CD8-positive, alpha-beta memory T cell (primary cell): ENCODE results near the gene SLC28A2. TPM values are rescaled to one million over a fixed set of nuclear protein-coding genes. Genes with fewer than 3 reads are reported as not detected.
"Not testable (repeated sequence)": the region's sequence is repeated elsewhere in the genome, so short reads cannot be mapped to it uniquely, and the experiment has no call there.

Experiments used
- CTCF ChIA-PET: fragments of 350-600 bp; sonication (Branson Sonifier 250); formaldehyde crosslinking; loops from one replicate; lab custom pipeline; 2021; ENCODE audit warnings: antibody characterized with exemption; lab: Charles Lee
- POLR2A ChIA-PET: fragments of 350-600 bp; sonication (Branson Sonifier 250); formaldehyde crosslinking; loops from one replicate; lab custom pipeline; 2021; ENCODE audit warnings: antibody characterized with exemption; lab: Charles Lee
- DNase-seq, 5 donors: peaks; one replicate each; pipeline versions ENCODE4 v3.0.0 to v3.0.0-alpha.2; 2020 to 2022; ENCODE audit warnings: mixed read lengths in 1 of 5
- H3K27ac ChIP-seq: one replicate; pipeline ENCODE4 v1.7.0; 2013; ENCODE audit warnings: low read depth, mild to moderate bottlenecking, low read length, moderate library complexity
- H3K27me3 ChIP-seq: 2 replicates; pipeline ENCODE4 v1.7.0; 2013; ENCODE audit warnings: low read length, mild to moderate bottlenecking; ENCODE audit not compliant: insufficient read depth, poor library complexity, severe bottlenecking
- H3K36me3 ChIP-seq: 2 replicates; pipeline ENCODE4 v1.7.0; 2013; ENCODE audit warnings: mild to moderate bottlenecking, low read length, moderate library complexity; ENCODE audit not compliant: insufficient read depth
- H3K4me1 ChIP-seq: 2 replicates; pipeline ENCODE4 v1.7.0; 2013; ENCODE audit warnings: mild to moderate bottlenecking, low read length, moderate library complexity; ENCODE audit not compliant: insufficient read depth
- H3K4me3 ChIP-seq: 2 replicates; pipeline ENCODE4 v1.7.0; 2013; ENCODE audit warnings: mild to moderate bottlenecking, low read length
- H3K9me3 ChIP-seq: 2 replicates; pipeline ENCODE4 v1.7.0; 2013; ENCODE audit warnings: mild to moderate bottlenecking, low read length
- H3K27ac Mint-ChIP-seq, 8 donors: one replicate each; pipeline ENCODE4 v1.8.0; 2020 to 2021; ENCODE audit warnings: mixed read lengths in 8 of 8, mild to moderate bottlenecking in 6 of 8, inconsistent platforms in 3 of 8, moderate library complexity in 3 of 8
- H3K27me3 Mint-ChIP-seq, 2 donors: one replicate each; pipeline ENCODE4 v1.8.0; 2020 to 2021; ENCODE audit warnings: mixed read lengths in 2 of 2, mild to moderate bottlenecking in 1 of 2, moderate library complexity in 1 of 2
- H3K36me3 Mint-ChIP-seq, 3 donors: one replicate each; pipeline ENCODE4 v1.8.0; 2020 to 2021; ENCODE audit warnings: mixed read lengths in 3 of 3, inconsistent platforms in 1 of 3, mild to moderate bottlenecking in 1 of 3
- H3K4me1 Mint-ChIP-seq, 3 donors: one replicate each; pipeline ENCODE4 v1.8.0; 2020 to 2021; ENCODE audit warnings: mixed read lengths in 3 of 3, inconsistent platforms in 1 of 3, mild to moderate bottlenecking in 1 of 3
- H3K4me3 Mint-ChIP-seq, 7 donors: one replicate each; pipeline ENCODE4 v1.8.0; 2020 to 2021; ENCODE audit warnings: mixed read lengths in 7 of 7, mild to moderate bottlenecking in 6 of 7, moderate library complexity in 4 of 7, inconsistent platforms in 2 of 7
- H3K9me3 Mint-ChIP-seq, 5 donors: one replicate each; pipeline ENCODE4 v1.8.0; 2020 to 2022; ENCODE audit warnings: mixed read lengths in 5 of 5, mild to moderate bottlenecking in 3 of 5, moderate library complexity in 2 of 5, inconsistent platforms in 1 of 5
- polyA plus RNA-seq: library from polyadenylated mRNA; unstranded; fragments of 300-500 nt; fragmentation: Illumina TruSeq; gene quantifications from one replicate; pipeline ENCODE4 v1.2.3, GENCODE V29; 2021
- total RNA-seq, 2 experiments: library from RNA; stranded (reverse); gene quantifications; one replicate each; pipeline ENCODE4 v1.2.3, GENCODE V29; 2021

Gene SLC28A2
- total and polyA plus RNA-seq, 3 experiments from 2014 or later, result not detected

DNA sequence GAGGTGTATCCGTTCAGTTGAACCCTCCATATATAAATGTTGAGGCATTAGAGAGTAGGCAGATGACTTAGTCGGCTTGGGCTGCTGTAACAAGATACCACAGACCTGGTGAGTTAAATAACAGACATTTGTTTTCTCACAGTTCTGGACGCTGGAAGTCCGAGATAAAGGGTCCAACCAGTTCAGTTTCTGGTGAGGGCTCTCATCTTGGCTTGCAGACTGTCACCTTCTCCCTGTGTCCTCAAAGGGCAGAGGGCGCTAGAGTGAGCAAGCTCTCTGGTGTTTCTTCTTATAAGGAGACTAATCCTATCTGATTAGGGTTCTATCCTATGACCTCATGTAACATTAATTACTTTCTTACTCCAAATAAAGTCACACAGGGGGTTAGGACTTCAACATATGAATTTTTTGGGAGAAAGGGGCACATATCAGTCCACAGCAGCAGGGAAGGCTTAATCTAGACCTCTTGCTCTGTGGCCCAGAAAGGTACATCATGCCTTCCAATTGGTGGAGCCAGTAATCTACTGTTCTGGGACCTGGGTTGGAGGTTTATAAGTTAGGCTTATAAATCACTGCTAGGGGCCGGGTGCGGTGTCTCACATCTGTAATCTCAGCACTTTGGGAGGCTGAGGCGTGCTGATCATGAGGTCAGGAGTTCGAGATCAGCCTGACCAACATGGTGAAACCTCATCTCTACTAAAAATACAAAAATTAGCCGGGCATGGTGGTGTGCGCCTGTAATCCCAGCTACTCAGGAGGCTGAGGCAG lies 26.3 kb upstream of the SLC28A2 start:
- H3K4me1 ChIP-seq, result no peaks in the 10 kb centered on the region
- Mint-ChIP-seq H3K27me3 (peaks cover 15 to 70% of the 10 kb centered on the region in 2 donors), H3K4me1 (no peaks in the 10 kb centered on the region), H3K27ac (no peak overlapping the region), H3K36me3 (no peaks in the 10 kb centered on the region), H3K4me3 (no peak overlapping the region), H3K9me3 (no peaks in the 10 kb centered on the region)
- POLR2A ChIA-PET, result no interaction called here
- CTCF ChIA-PET, result no interaction called here
- no peak overlapping the region for H3K4me3 ChIP-seq
- DNase-seq, result no peak
- no peaks in the 10 kb centered on the region for H3K36me3 ChIP-seq
- no peaks in the 10 kb centered on the region for H3K27me3 ChIP-seq
- no peak overlapping the region for H3K27ac ChIP-seq
- H3K9me3 ChIP-seq, result no peaks in the 10 kb centered on the region

DNA sequence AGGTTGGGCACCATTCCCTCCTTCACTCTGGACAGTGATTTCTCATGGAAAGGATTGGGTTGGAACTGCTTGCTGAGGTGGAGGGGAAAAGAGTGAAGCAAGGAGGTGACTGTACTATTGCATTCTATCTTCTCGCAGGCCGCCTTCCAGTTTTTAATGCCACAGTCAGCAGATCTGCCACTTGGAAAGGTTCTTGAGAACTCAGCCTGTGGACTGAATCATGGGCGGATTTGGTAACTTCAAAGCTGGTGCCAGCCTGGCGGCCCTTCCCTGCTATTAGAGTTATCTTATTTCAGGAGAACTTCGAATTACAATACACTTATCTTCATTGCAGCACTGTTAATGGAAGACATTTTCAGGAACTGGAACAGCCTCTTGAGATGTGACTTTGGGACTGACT lies 23.1 kb upstream of the SLC28A2 start:
- H3K27me3 Mint-ChIP-seq, result peaks cover 19 to 54% of the 10 kb centered on the region in 2 donors
- H3K4me3 Mint-ChIP-seq, result no peak overlapping the region
- Histone ChIP-seq H3K27ac (no peak overlapping the region), H3K4me3 (no peak overlapping the region), H3K4me1 (no peaks in the 10 kb centered on the region), H3K27me3 (no peaks in the 10 kb centered on the region), H3K9me3 (peaks cover 7% of the 10 kb centered on the region), H3K36me3 (no peaks in the 10 kb centered on the region)
- H3K4me1 Mint-ChIP-seq, result no peaks in the 10 kb centered on the region
- no peak overlapping the region for H3K27ac Mint-ChIP-seq
- ChIA-PET CTCF (no interaction called here), POLR2A (no interaction called here)
- DNase-seq, result no peak
- peaks cover 0 to 19% (median 12%) of the 10 kb centered on the region in 5 donors for H3K9me3 Mint-ChIP-seq
- peaks cover 0 to 6% (median 1%) of the 10 kb centered on the region in 3 donors for H3K36me3 Mint-ChIP-seq

DNA sequence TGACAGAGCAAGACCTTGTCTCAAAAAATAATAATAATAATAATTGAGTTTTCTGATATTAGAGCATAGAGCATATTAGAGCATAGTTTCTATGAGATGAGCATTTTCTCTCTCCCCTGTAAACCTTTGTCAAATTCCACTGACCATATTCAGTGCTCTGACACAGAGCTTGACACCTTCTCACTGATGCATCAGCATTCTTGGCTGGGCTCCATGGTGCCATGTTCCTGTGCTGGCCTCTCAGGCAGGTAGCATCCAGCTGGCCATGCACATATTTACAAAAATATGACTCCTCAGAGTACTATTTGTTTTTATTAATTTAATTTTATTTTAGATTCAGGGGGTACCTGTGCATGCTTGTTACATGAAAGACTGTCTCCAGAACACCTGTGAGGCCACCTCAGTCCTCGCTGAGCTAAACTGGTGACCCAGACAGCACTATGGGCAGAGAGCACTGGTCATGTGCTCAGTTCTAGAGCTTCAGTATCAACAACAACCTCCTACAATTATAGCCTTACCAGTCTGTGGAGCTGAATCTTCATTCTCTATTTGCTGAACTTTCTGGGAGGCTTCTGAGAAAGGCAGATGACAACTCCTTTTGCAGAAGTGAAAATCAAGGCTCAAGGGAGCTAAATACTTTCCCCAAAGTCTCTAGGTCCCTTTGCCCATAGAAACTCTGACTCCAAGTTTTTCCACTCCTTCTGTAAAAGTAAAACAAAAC lies 21.6 kb upstream of the SLC28A2 start:
- no peak overlapping the region for H3K4me3 Mint-ChIP-seq
- H3K9me3 Mint-ChIP-seq, result peaks cover 2 to 33% (median 25%) of the 10 kb centered on the region in 5 donors
- ChIA-PET POLR2A (interaction anchor here (0.6 kb wide), 1 partner anchor 588 kb away, joined by 3 read pairs; no protein-coding TSS in a partner anchor), CTCF (no interaction called here)
- Histone ChIP-seq H3K4me3 (no peak overlapping the region), H3K9me3 (peaks cover 7% of the 10 kb centered on the region), H3K27me3 (no peaks in the 10 kb centered on the region), H3K36me3 (no peaks in the 10 kb centered on the region), H3K27ac (no peak overlapping the region), H3K4me1 (no peaks in the 10 kb centered on the region)
- peaks cover 0 to 15% (median 1%) of the 10 kb centered on the region in 3 donors for H3K36me3 Mint-ChIP-seq
- no peak for DNase-seq
- no peak overlapping the region for H3K27ac Mint-ChIP-seq
- H3K27me3 Mint-ChIP-seq, result peaks cover 18 to 40% of the 10 kb centered on the region in 2 donors
- H3K4me1 Mint-ChIP-seq, result no peaks in the 10 kb centered on the region

DNA sequence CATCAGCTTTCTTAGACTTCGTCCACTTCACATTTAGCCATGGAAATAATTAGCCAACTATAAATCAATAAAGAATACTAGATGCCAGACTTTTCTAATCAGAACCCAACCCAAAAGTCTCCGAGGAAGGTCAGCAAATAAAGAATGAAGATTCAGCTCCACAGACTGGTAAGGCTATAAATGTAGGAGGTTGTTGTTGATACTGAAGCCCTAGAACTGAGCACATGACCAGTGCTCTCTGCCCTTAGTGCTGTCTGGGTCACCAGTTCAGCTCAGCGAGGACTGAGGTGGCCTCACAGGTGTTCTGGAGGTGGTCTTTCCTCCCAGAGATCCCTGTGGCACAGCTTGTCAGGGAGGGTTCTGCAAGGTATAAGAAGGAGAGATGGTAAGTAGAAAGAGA lies 20.9 kb upstream of the SLC28A2 start:
- Mint-ChIP-seq H3K36me3 (peaks cover 0 to 19% (median 1%) of the 10 kb centered on the region in 3 donors), H3K4me3 (no peak overlapping the region), H3K4me1 (no peaks in the 10 kb centered on the region), H3K27ac (no peak overlapping the region), H3K27me3 (peaks cover 15 to 35% of the 10 kb centered on the region in 2 donors), H3K9me3 (peaks cover 7 to 40% (median 32%) of the 10 kb centered on the region in 5 donors)
- no peak overlapping the region for H3K4me3 ChIP-seq
- H3K4me1 ChIP-seq, result no peaks in the 10 kb centered on the region
- no peak overlapping the region for H3K27ac ChIP-seq
- no peaks in the 10 kb centered on the region for H3K36me3 ChIP-seq
- ChIA-PET POLR2A (interaction anchor here (0.6 kb wide), 1 partner anchor 589 kb away, joined by 3 read pairs; no protein-coding TSS in a partner anchor), CTCF (no interaction called here)
- DNase-seq, result no peak
- peaks cover 7% of the 10 kb centered on the region for H3K9me3 ChIP-seq
- no peaks in the 10 kb centered on the region for H3K27me3 ChIP-seq

DNA sequence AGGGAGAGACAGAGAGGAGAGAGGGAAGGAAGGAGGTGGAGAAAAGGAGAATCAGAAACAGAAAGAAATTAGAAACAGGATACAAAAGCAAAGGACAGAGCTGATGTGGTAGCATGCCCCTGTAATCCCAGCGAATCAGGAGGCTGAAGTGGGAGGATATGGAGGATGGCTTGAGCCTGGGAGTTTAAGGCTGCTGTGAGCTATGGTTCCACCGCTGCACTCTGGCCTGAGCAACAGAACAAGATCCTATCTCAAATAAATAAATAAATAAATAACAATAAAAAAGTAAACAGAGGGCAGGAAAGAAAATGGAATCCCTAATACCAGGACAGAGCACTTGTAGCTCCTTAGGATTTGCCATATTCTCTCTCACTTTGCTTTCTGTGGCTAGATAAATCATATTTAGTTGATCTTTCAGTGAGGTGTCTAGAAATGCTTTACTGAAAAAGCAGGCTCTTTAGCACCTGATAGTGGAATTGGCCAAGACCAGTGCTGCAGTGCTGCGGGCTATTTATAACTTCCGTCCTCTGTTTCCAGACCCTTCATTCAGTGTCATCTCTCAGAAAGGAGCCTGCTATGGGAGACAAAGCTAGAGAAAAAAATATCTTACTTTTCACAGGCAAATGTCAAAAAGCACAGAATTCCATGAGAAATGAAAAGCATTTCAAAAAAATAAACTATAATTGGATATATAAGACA lies 20.0 kb upstream of the SLC28A2 start:
- no peak overlapping the region for H3K4me3 ChIP-seq
- H3K4me1 ChIP-seq, result no peaks in the 10 kb centered on the region
- POLR2A ChIA-PET, result no interaction called here
- peaks cover 0 to 27% (median 1%) of the 10 kb centered on the region in 3 donors for H3K36me3 Mint-ChIP-seq
- H3K27ac ChIP-seq, result no peak overlapping the region
- H3K27me3 Mint-ChIP-seq, result peaks cover 15 to 29% of the 10 kb centered on the region in 2 donors
- no peak overlapping the region for H3K4me3 Mint-ChIP-seq
- no peak overlapping the region for H3K27ac Mint-ChIP-seq
- peaks cover 7% of the 10 kb centered on the region for H3K9me3 ChIP-seq
- H3K27me3 ChIP-seq, result no peaks in the 10 kb centered on the region
- DNase-seq, result no peak
- H3K9me3 Mint-ChIP-seq, result peaks cover 16 to 49% (median 41%) of the 10 kb centered on the region in 5 donors
- CTCF ChIA-PET, result no interaction called here
- H3K4me1 Mint-ChIP-seq, result no peaks in the 10 kb centered on the region
- no peaks in the 10 kb centered on the region for H3K36me3 ChIP-seq

DNA sequence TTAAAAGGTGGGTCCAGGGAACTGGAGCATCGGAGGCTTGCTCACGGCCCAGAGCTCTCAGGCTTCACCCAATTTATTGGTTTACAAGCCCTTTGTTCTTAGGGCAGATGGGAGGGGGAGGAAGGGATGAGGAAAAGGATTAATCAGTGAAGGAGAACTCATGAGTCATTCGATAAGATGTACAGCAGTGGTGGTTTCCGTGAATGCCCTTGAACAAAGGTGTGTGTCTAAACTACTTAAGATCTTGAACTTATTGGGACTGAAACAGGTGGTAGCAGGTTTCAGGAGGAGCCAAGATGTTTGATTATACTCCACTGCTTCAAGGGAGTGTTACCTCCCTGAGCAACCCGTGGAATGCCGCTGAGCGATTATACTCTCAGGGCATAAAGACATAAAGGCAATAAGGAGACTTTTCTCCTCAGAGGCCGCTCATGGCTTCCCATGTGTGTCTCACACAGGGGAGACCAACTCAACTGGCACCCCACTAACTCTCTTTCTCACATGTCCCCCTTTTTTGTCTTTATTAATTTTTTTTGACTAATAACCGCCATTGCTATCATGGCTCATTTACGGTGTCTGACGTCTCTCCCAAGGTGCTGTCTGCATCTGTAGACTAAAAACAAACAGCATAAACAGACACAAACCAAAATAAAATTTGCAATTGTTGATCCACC lies 17.3 kb upstream of the SLC28A2 start:
- H3K36me3 ChIP-seq, result no peaks in the 10 kb centered on the region
- no peak for DNase-seq
- no peak overlapping the region for H3K27ac Mint-ChIP-seq
- H3K4me3 Mint-ChIP-seq, result no peak overlapping the region
- CTCF ChIA-PET, result interaction anchor here (0.9 kb wide), 1 partner anchor 14 kb away, joined by 3 read pairs; no protein-coding TSS in a partner anchor
- H3K36me3 Mint-ChIP-seq, result peaks cover 1 to 38% (median 3%) of the 10 kb centered on the region in 3 donors
- H3K4me3 ChIP-seq, result no peak overlapping the region
- no peaks in the 10 kb centered on the region for H3K27me3 ChIP-seq
- peaks cover 7% of the 10 kb centered on the region for H3K9me3 ChIP-seq
- peaks cover 39 to 72% (median 58%) of the 10 kb centered on the region in 5 donors for H3K9me3 Mint-ChIP-seq
- POLR2A ChIA-PET, result no interaction called here
- peaks cover 12 to 29% of the 10 kb centered on the region in 2 donors for H3K27me3 Mint-ChIP-seq
- H3K4me1 Mint-ChIP-seq, result no peaks in the 10 kb centered on the region
- no peaks in the 10 kb centered on the region for H3K4me1 ChIP-seq
- H3K27ac ChIP-seq, result no peak overlapping the region

DNA sequence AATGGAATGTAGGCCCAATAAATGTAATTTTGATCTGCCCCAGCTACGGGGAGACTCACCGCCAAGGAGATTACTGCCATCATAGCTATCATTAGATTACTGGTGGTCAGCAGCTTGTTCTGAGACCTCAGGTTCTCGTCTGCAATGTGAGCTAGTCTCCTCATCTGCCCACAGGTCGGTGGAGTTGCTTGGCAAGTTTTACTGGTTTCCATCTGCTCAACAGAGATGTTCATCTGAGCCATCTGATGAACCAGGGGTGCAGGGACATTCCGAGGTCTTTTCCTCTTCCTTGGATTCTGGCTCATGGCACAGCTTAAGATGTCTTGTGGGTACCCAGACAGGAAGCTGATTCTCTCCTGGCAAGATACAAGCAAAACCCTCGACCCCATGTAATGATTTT lies 15.2 kb upstream of the SLC28A2 start:
- H3K27me3 ChIP-seq, POLR2A ChIA-PET, H3K27ac Mint-ChIP-seq, H3K36me3 ChIP-seq, DNase-seq, CTCF ChIA-PET, H3K4me1 Mint-ChIP-seq, H3K4me3 Mint-ChIP-seq, H3K27ac ChIP-seq, H3K4me1 ChIP-seq, H3K4me3 ChIP-seq: not testable (repeated sequence)
- Mint-ChIP-seq H3K9me3 (peaks cover 54 to 86% (median 75%) of the 10 kb centered on the region in 5 donors), H3K36me3 (peaks cover 0 to 40% (median 4%) of the 10 kb centered on the region in 3 donors), H3K27me3 (peaks cover 12 to 20% of the 10 kb centered on the region in 2 donors)
- H3K9me3 ChIP-seq, result peaks cover 14% of the 10 kb centered on the region
